ENCODE measurements around the gene FAM180A.
A peak's percentile ranks its signal among the peaks of the same experiment; 100 is the strongest.
"Not testable (repeated sequence)": the region's sequence is repeated elsewhere in the genome, so short reads cannot be mapped to it uniquely, and the experiment has no call there.

The FAM180A gene

DNA sequence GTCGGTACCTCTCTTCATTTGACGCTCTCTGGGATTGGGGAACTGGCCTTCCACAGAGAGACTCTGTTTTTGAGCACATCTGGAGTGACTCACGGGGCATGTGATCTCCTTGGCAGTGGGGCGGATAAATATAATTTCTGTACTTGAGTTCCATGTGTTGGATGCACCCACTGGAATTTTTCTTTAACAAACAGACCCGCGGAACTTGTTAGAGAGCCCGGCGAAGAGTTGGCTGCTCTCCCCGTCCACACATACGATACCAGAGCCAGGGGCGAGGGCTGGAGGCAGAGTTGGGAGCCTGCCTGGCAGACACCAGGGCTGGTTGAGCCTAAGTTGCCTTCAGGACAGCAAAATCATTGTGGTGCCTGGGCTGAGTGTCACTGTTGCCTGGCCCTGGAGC is at the start of gene FAM180A:
Gene FAM180A (minus strand): TSS at position 44 of the 400 bp plus-strand sequence. CDS start 233 bp downstream, outside the sequence.
- DNase-seq, result no peak

DNA sequence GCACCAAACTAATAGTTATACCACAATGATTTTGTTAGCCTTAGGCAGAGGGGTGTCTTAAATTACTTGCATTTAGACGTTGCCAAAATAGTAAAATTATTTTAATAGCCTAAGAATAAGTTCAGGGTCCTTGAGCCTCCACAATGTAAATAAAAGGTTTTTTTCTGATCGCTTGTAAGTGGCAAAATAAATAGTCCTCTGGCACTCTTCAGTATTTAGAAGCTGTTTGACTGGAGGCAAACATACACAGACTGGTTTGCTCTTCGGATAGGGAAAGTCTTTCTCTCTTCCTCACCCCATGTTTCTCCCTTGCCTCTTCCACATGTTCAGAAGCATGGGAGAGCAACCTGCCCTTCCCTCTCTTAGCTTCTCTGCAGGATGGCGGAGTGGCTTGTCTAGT is 49.5 kb upstream of the FAM180A start:
- no peak for DNase-seq

DNA sequence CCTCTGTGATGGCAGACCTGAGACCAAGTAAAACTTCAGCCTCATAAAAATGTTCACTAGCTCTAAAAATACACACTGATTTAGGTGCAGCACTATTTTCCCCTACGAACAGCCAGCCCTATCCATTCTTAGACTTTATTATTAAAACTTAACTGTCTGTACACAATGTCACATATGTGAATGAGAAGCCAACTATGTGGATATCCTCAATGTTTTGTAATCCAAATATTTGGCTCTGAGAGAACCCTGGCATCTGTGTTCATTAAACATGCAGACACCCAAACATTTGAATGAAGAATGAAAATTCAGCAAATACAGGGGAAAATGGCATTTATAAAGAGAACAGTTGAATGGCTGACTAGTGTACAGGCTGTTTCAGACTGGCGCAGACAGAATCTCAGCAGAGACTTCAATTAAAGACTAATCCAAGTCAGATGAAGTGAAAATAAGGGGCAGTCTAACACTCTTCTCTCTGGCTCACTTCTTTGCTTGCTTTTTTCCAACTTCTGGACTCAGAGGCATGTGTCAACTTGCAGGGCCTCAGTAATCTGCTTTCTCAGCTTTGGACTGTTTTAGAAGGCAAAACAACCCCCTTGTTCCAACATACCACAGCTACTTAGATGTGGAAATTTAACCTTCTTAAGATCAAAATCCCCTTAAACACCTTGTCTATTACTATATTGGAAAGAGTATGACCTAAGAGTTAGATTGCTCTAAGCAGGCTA is 47.4 kb upstream of the FAM180A start:
- no peak for DNase-seq

DNA sequence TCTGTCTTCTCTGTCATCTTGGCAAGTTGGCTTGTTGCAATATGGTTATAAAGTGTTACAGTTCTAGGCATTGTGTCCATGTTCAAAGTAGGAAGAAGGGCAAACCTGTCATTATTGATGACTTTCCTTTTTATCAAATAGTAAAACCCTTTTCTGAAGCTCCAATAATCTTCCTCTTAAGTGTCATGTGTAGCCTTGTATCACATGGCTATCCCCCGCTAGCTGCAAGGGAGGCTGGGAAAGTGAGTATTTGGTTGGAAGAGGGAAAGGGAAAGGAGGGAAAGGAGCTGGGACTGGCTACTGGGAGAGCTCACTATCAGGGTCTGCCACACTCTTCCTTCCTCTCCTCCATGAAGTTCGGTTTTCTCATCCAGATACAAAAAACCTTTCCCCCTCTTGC is 45.2 kb upstream of the FAM180A start:
- DNase-seq, result no peak

DNA sequence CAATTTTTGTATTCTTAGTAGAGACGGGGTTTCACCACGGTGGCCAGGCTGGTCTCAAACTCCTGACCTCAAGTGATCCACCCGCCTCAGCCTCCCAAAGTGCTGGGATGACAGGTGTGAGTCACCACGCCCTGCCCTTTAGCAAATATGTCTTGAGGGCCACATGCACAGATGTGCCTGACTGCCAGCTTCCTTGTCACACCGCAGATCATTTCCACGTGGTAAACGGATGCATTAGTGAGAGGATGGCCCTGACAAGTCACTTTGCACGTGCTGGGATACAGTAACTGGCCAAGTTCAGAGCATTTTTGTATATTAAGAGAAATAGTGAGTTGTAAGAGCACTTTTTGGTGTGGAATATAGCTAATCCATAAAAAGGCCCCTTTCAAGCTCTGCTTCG is 44.3 kb upstream of the FAM180A start:
- DNase-seq, result no peak

DNA sequence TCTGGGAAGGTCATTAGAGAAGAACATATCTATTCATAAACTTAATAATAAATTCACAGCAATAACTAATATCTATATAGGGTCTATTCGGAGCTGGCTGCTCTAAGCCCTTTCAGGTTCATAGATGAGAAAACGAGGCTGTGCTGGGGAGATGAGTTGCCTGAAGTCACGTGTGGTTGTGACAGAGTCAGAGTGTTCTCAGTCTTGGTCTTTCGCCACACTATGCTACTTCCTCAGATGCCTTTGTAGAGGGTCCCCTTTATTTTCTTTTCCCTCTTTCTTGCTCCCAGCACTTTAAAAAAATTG is 43.7 kb upstream of the FAM180A start:
- no peak for DNase-seq

DNA sequence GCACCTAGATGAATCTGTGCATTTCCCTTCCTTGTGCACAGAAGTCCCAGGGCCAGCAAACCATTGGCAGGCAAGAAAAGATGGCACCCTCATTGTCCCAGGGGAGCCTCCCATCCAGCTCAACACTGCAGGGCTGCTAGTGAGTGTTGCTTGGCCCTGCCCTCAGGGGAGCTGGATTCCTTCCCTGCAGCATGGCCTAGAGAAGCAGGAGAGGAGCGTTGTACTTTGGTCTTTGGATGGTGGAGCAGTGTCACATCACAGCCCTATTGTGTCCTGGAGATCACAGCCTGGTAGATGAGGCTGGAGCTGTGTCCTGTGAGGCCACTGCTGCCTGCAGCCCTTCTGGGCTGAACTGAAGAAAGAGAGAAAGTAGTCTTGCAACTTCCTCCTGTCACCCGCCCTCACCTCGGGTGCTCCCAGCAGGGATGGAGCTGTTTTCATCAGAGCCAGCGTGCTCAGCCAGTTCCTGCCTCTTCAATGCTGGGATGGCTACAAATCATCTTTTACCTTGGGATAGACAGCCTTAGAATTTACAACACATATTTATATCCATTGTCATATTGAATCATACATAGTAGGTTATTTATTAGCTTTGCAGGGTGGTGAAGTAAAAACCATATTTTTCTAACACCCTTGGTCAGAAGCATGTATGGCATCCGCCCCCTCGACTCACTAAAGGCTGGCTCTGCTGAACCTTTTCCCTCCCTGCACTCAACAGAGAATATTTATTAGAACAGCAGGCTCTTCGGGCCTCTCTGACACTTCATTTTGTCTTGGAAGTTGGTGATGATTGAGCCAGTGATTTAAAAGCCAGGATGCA is 43.1 kb upstream of the FAM180A start:
- no peak for DNase-seq

DNA sequence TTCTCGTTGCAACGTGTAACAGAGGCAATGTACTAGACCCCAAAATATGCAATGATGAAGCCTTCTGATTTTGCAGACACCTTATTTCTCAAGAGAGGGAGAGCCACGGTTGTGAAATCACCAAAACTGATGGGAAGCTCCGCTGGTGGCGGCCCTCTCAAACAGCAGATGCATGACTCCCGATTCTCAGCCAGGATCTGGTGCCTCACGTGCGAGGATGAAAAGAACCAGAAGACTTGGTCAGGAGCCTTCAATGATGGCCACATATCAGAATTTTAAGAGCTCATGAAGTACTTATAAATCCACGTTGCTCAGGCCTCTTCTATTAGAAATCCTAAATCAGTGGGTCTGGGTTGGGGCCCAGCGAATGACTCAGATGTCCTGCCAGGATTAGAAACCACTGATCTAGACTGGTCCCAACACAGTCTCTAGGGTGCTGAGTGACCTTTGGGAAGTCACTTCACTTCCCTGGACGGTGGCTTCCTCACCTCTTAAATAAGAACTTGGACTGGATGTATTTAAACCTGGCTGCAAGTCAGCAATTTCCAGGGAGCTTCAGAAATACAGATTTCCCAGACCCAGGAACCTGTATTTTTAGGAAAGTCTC is 41.9 kb upstream of the FAM180A start:
- DNase-seq, result no peak

DNA sequence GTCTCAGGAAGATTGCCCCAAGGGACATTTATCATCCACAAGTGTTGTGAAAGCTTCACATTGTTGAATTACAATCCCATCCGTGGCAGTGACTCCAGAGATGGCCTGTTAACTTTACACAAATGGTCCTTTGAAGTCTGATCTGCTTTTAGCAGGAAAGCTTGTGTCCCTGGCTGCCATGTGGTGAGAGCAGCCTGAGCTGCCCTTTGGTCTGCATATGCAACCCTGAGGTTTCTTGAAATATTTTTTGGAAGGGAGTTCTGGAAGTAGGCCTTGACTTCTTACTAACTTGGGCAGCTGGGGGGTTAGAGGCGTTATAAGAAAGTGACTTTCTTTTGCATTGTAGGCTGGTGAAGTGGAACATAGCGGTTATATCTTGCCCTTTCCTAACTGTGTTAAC is 41.3 kb upstream of the FAM180A start:
- no peak for DNase-seq

DNA sequence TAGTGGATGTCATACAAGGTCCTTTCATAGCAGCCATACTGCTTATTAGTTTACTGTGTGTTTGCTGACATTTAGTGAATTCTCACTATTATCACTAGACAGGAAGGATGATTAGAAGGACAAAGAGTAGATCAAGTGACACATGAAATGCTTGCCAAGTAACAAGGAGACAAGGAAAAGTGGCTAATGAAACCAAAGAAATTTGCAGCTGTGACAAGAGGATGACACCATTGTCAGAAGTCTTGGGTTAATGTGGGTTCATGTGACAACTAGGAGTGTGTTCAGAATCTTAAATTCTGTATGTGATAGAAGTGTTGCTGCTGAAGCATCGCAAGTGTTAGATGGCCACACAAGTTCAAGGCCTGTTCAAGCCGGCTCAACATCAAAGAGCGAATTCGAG is 40.8 kb upstream of the FAM180A start:
- no peak for DNase-seq

DNA sequence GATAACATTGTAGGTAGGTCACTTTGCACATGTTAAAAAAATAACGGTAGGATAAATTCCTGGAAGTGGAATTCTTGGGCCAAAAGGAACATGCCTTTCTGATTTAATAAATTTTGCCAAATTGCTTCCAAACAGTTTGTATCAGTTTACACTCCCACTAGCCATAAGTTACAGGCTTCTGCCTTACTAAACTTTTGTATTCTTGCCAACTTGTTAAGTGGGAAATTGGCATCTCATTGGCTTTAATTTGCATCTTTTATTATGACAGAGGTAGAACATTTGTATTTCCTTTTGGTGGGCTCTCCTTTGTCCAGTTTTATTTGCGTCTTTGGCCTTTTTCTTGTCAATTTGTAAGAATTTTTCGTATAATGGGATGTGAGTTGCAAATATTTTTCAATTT is 38.3 kb upstream of the FAM180A start:
- DNase-seq, result no peak

DNA sequence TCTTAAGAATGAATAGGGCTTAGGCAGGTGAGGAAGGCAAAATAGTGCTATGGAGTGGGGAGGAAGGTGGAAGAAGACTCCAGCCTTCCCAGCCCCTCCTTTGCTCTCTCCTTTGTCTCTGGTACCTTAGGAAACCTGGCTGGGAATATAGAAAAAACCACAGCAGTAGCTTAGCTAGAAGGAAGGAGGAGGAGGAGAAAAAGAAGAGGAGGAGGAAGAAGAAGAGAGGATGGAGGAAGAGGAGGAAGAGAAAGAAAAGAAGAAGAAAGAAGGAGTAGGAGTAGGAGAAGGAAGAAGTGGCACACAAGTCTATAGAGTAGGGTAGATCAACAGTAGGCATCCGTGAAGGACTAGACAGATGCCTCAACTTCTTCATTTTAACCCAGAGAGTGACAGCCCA is 36.5 kb upstream of the FAM180A start:
- no peak for DNase-seq

DNA sequence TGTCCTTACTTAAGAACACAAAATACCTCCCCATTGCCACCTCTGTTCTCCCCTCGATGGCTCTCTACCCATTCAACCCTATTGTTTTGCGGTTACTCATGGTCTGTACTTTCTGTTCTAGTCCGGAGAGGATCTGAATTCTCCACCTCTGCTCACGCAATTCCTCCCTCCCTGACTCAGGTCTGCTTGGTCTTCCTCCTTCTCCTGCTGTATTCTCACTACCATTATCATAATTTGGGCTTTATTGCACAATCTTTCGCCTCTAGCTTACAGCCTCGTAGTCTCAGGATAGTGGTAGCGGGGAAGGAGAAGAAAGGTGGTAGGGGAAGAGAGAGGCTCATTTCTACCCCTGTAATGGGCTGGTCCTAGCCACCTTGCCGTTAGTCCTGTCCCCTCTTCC is 35.4 kb upstream of the FAM180A start:
- DNase-seq, result no peak

DNA sequence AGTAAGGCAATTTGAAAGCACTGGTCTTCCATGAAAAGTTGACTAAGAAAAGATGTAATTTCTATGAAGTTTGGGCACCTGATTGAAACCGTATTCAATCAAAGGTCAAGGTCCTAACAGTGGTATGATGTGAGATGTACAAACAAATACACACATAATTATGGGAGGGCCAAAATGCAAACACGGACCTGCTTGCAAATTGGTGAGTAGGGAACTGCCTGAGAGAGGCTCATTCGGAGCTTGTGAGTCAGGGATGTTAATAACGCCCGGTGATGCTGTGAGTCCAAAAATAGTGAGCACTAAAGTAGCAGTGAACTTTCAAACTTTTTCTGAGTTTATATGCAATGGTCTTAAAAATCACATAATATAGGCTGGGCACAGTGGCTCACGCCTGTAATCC is 34.2 kb upstream of the FAM180A start:
- no peak for DNase-seq

DNA sequence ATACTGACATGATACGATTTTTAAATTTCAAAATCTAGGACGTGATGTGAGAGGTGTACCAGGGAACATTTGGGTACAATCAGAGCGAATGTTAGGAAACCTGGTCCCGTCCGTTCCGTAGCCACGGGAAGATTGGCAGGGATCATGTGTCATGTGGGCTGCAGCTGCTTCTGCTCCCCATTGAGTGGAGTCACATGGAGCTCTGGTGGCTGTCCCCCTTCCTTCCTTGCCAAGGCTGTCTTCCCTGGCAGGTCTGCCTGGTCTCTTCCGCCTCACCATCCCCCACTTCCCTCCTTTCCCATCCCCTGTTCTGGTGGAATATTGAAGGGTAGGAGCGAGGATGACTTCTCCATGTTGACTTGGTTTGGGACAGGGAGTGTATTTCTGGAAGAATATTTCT is 33.8 kb upstream of the FAM180A start:
- DNase-seq, result no peak

DNA sequence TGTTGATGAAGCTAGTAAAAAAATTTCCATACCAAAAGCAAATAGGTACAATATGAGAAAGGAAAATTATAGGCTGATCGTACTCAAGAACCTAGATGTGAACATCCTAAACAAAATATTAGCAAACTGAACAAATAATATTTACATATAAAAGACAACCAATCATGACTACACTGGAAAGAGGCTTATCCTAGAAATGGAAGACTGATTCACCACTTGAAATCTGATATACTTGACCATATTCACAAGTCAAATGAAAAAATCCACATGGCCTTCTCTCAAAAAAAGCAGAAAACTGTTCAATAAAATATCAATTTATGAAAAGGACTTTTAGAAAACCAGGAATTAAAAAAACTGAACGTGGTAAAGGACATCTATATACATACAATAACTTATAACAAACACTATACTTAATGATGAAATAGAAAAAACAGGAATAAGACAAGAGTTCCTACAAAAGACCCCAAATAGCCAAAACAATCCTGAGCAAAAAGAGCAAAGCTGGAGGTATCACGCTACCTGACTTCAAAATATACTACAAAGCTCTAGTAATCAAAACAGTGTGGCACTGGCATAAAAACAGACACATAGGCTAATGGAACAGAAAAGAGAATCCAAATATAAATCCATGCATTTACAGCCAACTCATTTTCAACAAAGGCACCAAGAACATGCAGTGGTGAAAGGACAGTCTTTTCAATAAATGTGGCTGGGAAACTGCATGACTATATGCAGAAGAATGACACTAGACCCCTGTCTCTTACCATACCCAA is 29.2 kb upstream of the FAM180A start:
- no peak for DNase-seq

DNA sequence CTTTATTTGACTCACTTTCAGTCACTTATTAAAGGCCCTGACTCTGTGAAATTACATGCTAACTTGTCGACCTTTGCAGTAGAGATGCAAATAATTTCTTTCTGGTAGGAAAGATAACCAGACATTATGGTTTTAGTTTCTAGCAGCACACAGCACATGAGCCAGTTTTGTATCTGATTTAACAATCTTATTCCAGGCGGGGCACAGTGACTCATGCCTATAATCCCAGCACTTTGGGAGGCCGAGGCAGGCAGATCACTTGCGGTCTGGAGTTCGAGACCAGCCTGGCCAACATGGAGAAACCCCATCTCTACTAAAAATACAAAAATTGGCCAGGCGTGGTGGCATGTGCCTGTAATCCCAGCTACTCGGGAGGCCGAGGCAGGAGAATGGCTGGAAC is 27.3 kb upstream of the FAM180A start:
- not testable (repeated sequence) for DNase-seq

DNA sequence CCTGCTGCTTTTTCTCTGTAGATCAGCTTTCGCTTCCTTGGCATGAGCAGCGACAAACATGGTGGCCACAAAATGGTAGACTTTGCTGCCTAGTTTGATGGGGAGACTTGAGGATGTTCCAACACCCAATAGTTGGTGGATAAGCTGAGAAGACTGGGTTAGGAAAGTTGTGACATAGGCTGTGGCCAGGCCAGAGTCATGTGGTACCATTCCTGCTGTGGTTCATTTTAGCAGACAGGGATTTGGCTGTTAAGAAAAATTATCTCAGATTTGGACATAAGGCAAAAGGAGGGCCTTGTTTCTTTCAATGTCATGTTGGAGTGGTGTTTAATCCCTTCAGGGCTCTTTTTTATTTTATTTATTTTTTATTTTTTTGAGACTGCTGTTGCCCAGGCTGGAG is 26.6 kb upstream of the FAM180A start:
- DNase-seq, result no peak

DNA sequence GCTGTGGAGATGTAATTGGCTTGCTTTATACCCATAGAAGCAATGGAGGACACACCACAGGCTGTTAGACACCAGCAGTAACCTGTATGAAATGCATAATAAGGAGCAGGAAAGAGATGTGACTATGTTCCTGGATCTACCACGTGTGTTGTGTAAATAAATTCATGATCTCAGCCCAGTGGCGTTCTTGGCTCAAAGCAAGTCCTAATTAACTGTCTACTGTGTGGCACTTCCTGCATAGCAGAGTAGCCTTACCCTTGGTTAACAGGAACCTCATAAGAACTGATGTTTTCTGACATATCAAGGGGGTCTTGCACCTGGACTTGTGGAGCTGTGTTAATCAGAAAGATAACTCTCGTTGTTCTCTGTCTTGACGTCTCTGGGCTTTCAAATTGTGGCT is 25.7 kb upstream of the FAM180A start:
- no peak for DNase-seq

DNA sequence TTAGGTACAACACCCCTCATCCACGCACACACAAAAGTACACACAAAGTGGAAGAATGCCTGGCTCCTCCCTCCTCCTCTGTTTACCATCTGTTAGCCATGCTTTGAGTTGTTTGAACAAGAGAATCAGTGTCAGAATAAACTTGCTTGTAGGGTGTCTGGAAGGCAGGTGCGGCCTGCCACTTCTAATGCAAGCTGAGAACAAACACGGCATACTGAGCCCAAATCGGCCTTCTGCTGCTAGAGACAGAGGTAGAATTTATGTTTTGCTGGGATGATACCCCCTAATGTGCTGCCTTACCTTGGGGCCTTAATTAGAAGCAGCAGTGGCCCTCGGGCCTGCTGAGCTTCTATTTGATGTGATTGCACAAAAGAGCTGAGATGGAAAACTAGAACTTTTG is 24.9 kb upstream of the FAM180A start:
- peak; percentile 85 for DNase-seq

DNA sequence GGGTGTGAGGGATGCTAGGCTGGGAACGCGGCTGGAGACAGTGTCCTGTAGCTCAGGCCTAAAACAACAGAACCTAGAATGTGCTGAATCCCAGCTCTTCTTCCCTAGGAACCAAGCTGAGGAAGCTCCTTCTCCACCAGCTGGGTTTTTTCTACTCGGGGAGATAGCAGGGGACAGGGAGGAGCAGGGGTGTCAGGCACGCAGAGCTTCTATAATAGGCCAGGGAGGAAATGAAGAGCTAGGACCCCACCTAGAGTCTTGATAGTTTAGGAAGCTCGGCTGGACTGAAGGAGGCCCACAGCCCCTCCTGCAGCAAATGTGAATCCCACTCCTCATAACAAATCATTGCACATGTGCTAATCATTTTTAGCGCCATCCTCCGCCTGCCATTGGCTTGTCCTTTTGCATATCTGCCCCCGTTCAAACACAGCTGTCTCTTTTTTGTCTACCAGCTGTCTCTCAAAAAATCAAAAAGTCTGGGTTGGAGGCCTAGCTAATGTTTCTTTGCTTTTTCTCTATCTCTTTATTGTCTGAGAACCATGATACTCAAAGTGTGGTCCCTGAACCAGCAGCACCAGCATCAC is 24.1 kb upstream of the FAM180A start:
- no peak for DNase-seq

DNA sequence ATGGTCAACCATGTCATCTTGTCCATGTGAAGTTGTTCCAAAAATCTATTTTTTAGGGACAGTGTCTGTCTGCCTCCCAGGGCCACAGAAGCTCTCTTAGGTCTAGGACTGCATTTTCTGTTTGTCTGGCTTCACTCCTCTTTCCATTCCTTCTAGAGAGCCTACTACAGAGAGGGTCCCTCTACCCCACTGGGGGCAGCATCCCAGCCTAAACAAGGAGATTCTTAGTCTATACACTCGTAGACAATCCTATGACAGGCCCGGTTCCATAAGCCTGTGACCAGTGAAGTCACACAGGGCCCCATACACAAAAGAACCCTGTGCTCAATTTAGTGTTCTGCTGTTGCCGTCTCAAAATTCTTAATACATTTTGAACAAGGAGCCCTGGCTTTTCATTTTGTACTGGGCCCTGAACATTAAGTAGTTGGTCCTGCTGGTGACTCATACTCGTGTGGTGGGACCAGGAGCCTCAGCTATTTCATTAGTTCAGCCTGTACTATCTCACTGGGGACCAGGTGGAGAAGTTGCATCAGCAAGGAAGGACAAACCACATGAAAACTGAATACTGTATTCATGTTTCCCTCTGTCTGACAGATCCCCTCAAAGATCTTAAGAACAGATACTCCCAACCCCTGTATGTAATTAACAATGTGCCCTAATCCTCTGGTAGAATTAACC is 23.5 kb upstream of the FAM180A start:
- no peak for DNase-seq

DNA sequence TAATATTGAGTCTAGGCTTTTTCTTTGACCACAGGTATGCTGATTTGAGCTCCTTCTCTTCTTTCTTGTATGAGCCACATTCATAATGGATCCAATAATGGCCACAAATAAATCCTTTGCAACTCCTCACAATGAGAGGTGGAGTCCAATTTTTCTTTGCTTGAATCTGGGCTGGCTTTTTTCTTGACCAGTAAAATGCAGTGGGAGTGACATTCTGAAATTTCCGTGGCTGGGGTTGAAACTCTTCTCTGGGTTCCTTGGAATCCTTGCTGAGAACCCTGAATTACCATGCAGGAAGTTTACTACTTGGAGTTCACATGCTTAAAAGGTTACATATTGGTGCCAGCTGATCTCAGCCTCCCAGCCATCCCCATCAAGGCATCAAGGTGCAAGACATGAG is 22.4 kb upstream of the FAM180A start:
- DNase-seq, result no peak

Measured in NCI-H187 treated with DMSO at 0.1 percent for 48 hours (cell line).